GM21786 (cell line): Measurements from ENCODE around the gene RNF213.

Experiments used
- ATAC-seq: cut with Tn5 transposase; IDR thresholded peaks from one replicate; pipeline ENCODE4 v1.9.1; 2021; ENCODE audit not compliant: unreplicated experiment

Gene RNF213

GRCh38 chr17:80446645-80447405 is 186.2 kb downstream of the RNF213 start:
- ATAC-seq = no peak

- no peak for ATAC-seq
Observed at GRCh38 chr17:80447790-80448189, 187.1 kb downstream of the RNF213 start.
